HFFc6 (cell line): ENCODE results near the gene CENPM. TPM values are rescaled to one million over a fixed set of nuclear protein-coding genes. Genes with fewer than 3 reads are reported as not detected.
A peak's percentile ranks its signal among the peaks of the same experiment; 100 is the strongest.

Experiments
- DNase-seq: peaks from one replicate; pipeline ENCODE4 v3.0.0-alpha.2; 2018
- H3K27ac Mint-ChIP-seq: 2 replicates; pipeline ENCODE4 v1.8.0; 2020; ENCODE audit warnings: mild to moderate bottlenecking, mixed read lengths
- H3K27me3 Mint-ChIP-seq: 2 replicates; pipeline ENCODE4 v1.8.0; 2021; ENCODE audit warnings: mild to moderate bottlenecking, moderate library complexity, mixed read lengths; ENCODE audit not compliant: insufficient read depth
- H3K36me3 Mint-ChIP-seq: 2 replicates; pipeline ENCODE4 v1.8.0; 2021; ENCODE audit warnings: low read depth, mixed read lengths
- H3K4me1 Mint-ChIP-seq: 2 replicates; pipeline ENCODE4 v1.8.0; 2020; ENCODE audit warnings: low read depth, mixed read lengths
- H3K4me3 Mint-ChIP-seq: 2 replicates; pipeline ENCODE4 v1.8.0; 2020; ENCODE audit warnings: mild to moderate bottlenecking, moderate library complexity, mixed read lengths
- H3K9me3 Mint-ChIP-seq: 2 replicates; pipeline ENCODE4 v1.8.0; 2020; ENCODE audit warnings: mild to moderate bottlenecking, mixed read lengths
- CTCF ChIP-seq: fragments of 200-600 bp; sonication (generic); IDR thresholded peaks from 2 replicates; pipeline ENCODE4 v1.5.0; 2021; ENCODE audit warnings: antibody characterized with exemption, mild to moderate bottlenecking
- total RNA-seq, 6 experiments: library from RNA; stranded (reverse); fragmentation: NEBNext Ultra II Directional; extraction: Animal tissue kit (Norgen Biotek cat#: 25700); gene quantifications; 2 replicates in 1 of 6; 3 replicates in 5 of 6; pipeline ENCODE4 v1.2.3, GENCODE V29; 2021

CENPM gene
- total RNA-seq, 6 experiments from 2014 or later, result 15.6 to 29.4 (median 26.3) TPM

DNA sequence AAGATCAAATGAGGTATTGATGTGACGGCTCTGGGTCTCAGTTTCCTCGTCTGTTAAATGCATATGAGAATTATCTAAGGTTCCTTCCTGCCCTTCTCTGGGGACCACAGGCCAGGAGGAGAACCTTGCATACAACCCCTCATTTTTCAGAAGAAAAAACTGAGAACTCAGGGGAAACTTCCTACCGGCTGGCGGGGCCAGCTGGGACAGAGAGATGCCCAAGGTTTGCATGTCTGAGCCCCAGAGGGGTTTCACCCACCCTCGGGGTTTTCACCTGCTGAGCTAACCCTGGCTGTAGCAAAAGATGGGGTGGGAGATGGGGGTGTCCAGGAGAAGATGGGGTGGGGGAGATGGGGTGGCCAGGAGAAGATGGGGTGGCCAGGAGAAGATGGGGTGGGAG lies 24.6 kb downstream of the CENPM start:
- no peak for DNase-seq
- H3K4me1 Mint-ChIP-seq, result peaks cover 5% of the 10 kb centered on the region; the same call in 1 of the 2 replicates
- H3K9me3 Mint-ChIP-seq, result no peaks in the 10 kb centered on the region
- no peaks in the 10 kb centered on the region for H3K36me3 Mint-ChIP-seq
- H3K27me3 Mint-ChIP-seq, result peaks cover 12% of the 10 kb centered on the region
- TF ChIP-seq CTCF, result no peak
- H3K4me3 Mint-ChIP-seq, result no peak overlapping the region
- H3K27ac Mint-ChIP-seq, result no peak overlapping the region

DNA sequence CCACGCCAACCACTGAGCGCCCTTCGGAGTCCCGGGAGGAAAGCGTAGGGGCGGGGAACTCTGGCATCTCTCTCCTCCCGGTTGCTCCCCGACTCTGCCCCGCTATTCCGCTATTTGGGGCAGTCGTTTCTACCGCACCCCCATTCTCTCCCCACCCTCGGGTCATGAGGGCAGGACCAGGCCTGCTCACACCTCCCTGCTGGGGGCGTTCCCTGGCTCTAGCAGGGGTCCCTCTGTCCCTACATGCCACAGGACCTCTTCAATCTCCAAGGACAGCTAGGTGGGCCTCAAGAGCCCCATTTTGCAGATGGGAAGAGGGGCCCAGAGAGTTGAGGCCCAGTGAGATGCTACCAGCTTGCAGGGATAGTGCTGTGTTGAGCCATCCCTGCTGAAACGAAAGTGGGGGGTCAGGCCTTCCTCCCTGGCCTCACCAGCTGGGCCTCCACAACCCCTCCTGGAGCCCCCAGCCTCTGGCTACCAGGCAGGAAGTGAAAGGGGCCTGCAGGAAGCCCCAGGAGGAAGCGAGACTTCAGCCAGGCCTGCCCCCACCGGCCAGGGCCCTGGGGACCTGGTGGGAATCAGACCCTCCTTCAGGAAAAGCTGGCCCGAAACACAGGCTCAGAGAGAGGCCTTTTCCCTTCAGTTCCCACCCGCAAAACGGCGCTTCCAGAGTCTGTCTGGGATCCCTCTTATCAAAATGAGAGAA lies 26.5 kb downstream of the CENPM start:
- Mint-ChIP-seq H3K36me3 (no peaks in the 10 kb centered on the region), H3K27ac (no peak overlapping the region), H3K27me3 (peaks cover 18% of the 10 kb centered on the region), H3K9me3 (no peaks in the 10 kb centered on the region), H3K4me3 (no peak overlapping the region), H3K4me1 (peaks cover 5% of the 10 kb centered on the region; the same call in 1 of the 2 replicates)
- no peak for DNase-seq
- no peak for TF ChIP-seq CTCF

- H3K4me3 Mint-ChIP-seq, result peak overlapping the region; percentile 37
- H3K27me3 Mint-ChIP-seq, result peaks cover 22% of the 10 kb centered on the region
- no peak for DNase-seq
Measured at GRCh38 chr22:41919357-41920224, 27.4 kb downstream of the CENPM start.

DNA sequence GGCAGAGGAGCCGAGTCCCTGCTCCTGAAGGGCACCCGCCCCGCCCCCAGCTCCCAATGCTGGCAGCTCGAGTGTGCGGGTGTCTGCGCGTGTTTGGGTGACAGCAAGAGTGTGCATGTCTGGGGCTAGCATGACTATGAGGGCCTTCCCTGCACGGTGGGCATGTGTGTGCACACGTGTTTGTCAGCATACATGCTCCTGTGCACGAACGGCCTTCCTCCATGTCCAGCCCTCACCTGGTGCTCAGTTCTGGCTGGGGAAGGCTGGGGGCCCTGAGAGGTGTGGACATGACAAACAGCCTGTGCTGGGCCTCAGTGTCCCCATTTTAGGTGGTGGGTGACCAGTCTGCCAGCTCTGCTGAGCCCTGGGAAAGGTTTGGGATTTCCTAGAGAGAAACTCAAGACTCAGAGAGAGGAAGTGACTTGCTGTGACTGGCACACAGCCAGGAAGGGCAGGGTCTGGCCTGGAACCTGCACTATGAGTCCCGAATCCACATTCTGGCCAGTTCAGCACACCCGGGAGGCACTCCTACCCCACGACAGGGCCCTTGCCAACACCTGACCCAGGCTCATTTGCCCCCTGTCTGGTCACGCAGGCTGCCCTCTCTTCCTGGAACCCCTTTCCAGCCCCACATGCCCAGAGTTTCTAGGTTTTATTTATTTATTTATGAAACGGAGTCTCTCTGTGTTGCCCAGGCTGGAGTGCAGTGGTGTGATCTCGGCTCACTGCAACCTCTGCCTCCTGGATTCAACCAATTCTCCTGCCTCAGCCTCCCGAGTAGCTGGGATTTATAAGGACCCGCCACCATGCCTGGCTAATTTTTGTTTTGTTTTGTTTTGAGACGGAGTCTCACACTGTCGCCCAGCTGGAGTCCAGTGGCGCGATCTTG lies 28.8 kb downstream of the CENPM start:
- Mint-ChIP-seq H3K36me3 (no peaks in the 10 kb centered on the region), H3K9me3 (no peaks in the 10 kb centered on the region), H3K27me3 (peaks cover 25% of the 10 kb centered on the region), H3K27ac (no peak overlapping the region), H3K4me3 (no peak overlapping the region), H3K4me1 (peaks cover 5% of the 10 kb centered on the region; the same call in 1 of the 2 replicates)
- DNase-seq, result no peak
- no peak for TF ChIP-seq CTCF

More at GRCh38 chr22:41919357-41920224, 27.4 kb downstream of the CENPM start:
- H3K27ac Mint-ChIP-seq, result no peak overlapping the region
- H3K36me3 Mint-ChIP-seq, result no peaks in the 10 kb centered on the region
- no peak for TF ChIP-seq CTCF
- peaks cover 5% of the 10 kb centered on the region; the same call in 1 of the 2 replicates for H3K4me1 Mint-ChIP-seq
- H3K9me3 Mint-ChIP-seq, result no peaks in the 10 kb centered on the region

GRCh38 chr22:41917375-41917902 lies 29.5 kb downstream of the CENPM start:
- Mint-ChIP-seq H3K27ac (no peak overlapping the region), H3K4me1 (peaks cover 5% of the 10 kb centered on the region; the same call in 1 of the 2 replicates), H3K27me3 (peaks cover 30% of the 10 kb centered on the region), H3K4me3 (no peak overlapping the region), H3K9me3 (no peaks in the 10 kb centered on the region), H3K36me3 (no peaks in the 10 kb centered on the region)
- no peak for DNase-seq
- TF ChIP-seq CTCF, result no peak
